HG03159 (cell line): ENCODE results near the gene TMC4.
"Not testable (repeated sequence)": the region's sequence is repeated elsewhere in the genome, so short reads cannot be mapped to it uniquely, and the experiment has no call there.

Experiments
- ATAC-seq: cut with Tn5 transposase; IDR thresholded peaks from one replicate; pipeline ENCODE4 v1.9.1; 2021; ENCODE audit warnings: mild to moderate bottlenecking, moderate library complexity; ENCODE audit not compliant: unreplicated experiment

Gene TMC4

GRCh38 chr19:54204767-54205468 is 32.0 kb upstream of the TMC4 start:
- ATAC-seq, result no peak

GRCh38 chr19:54203151-54203611 is 30.2 kb upstream of the TMC4 start:
- no peak for ATAC-seq

GRCh38 chr19:54201980-54202379 is 29.0 kb upstream of the TMC4 start:
- ATAC-seq, result no peak

- no peak for ATAC-seq
Measured at GRCh38 chr19:54201172-54201701, 28.3 kb upstream of the TMC4 start.

GRCh38 chr19:54199401-54199800 is 26.4 kb upstream of the TMC4 start:
- ATAC-seq, result no peak

- ATAC-seq, result no peak
Measured at GRCh38 chr19:54197121-54197520, 24.2 kb upstream of the TMC4 start.

GRCh38 chr19:54196536-54196935 is 23.6 kb upstream of the TMC4 start:
- no peak for ATAC-seq

GRCh38 chr19:54194463-54194862 is 21.5 kb upstream of the TMC4 start:
- ATAC-seq, result not testable (repeated sequence)

GRCh38 chr19:54193011-54193410 is 20.1 kb upstream of the TMC4 start:
- no peak for ATAC-seq

GRCh38 chr19:54191811-54192453 is 19.0 kb upstream of the TMC4 start:
- no peak for ATAC-seq

- ATAC-seq, result peak; percentile 27
Measured at GRCh38 chr19:54191011-54191810, 18.3 kb upstream of the TMC4 start, which contains the start of gene TSEN34. TSEN34 (plus strand) TSS chr19:54191308; CDS start chr19:54191365, 57 bp downstream.

- peak; percentile 45 for ATAC-seq
Measured at GRCh38 chr19:54190503-54191010, 17.6 kb upstream of the TMC4 start.

GRCh38 chr19:54189735-54190502 is 17.0 kb upstream of the TMC4 start:
- ATAC-seq, result peak; percentile 43

GRCh38 chr19:54189145-54189734 is 16.3 kb upstream of the TMC4 start, which contains the start of gene MBOAT7:
MBOAT7 (minus strand) TSS chr19:54189580; CDS start chr19:54188508, 1,072 bp downstream.
- ATAC-seq, result peak; percentile 47

GRCh38 chr19:54188215-54188871 is 15.4 kb upstream of the TMC4 start:
- no peak for ATAC-seq

- ATAC-seq, result no peak
Measured at GRCh38 chr19:54186934-54187381, 14.0 kb upstream of the TMC4 start.

- no peak for ATAC-seq
Measured at GRCh38 chr19:54186351-54186750, 13.4 kb upstream of the TMC4 start.

GRCh38 chr19:54183431-54183830 is 10.5 kb upstream of the TMC4 start:
- ATAC-seq, result no peak

GRCh38 chr19:54181894-54182293 is 8.9 kb upstream of the TMC4 start:
- not testable (repeated sequence) for ATAC-seq
